ENCODE results near the gene PTCD1. TPM values are rescaled to one million over a fixed set of nuclear protein-coding genes. Genes with fewer than 3 reads are reported as not detected.

Gene PTCD1
- total and polyA plus RNA-seq, 9 of the 15 experiments (the other 6 are each of a cell fraction or from before 2014, with no cell fraction given), result 0.46 to 17.1 (median 6.2) TPM

DNA sequence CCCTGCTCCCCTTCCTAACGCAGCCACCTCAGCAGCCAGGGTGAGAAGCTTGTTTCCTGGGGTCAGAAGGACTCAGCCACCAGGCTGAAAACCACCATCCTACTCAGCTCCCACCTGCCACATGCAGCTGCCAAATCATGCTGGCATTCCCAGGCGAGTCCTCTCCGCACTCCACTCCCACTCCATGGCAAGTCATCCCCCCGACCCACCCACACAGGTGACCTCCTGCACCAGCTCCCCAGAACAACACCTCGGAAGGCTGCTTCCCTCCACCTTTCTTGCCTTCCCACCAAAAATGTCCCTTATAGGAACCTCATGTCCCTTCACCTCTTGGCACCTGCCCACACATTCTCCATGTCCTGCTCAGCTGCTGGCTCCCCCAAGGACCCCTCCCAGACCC lies 34.8 kb downstream of the PTCD1 start (continued):
- TF ChIP-seq, protein P1, sequence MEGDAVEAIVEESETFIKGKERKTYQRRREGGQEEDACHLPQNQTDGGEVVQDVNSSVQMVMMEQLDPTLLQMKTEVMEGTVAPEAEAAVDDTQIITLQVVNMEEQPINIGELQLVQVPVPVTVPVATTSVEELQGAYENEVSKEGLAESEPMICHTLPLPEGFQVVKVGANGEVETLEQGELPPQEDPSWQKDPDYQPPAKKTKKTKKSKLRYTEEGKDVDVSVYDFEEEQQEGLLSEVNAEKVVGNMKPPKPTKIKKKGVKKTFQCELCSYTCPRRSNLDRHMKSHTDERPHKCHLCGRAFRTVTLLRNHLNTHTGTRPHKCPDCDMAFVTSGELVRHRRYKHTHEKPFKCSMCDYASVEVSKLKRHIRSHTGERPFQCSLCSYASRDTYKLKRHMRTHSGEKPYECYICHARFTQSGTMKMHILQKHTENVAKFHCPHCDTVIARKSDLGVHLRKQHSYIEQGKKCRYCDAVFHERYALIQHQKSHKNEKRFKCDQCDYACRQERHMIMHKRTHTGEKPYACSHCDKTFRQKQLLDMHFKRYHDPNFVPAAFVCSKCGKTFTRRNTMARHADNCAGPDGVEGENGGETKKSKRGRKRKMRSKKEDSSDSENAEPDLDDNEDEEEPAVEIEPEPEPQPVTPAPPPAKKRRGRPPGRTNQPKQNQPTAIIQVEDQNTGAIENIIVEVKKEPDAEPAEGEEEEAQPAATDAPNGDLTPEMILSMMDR (IDR thresholded peaks at IDR 0.05 in 2 of 3, conservative IDR thresholded peaks at IDR 0.05 in 1 of 3; ENCODE audit: insufficient read depth in 2 of 3, low read depth in 1 of 3, low read length in 3 of 3), result no peak
- TF ChIP-seq RBFOX2 (IDR thresholded peaks at IDR 0.05; ENCODE audit: low read depth, low read length) (peak; percentile 48; the same call in 1 of the 2 replicates), ZNF232 (CRISPR knock-in tag; IDR thresholded peaks at IDR 0.05) (no peak), SOX6 (IDR thresholded peaks at IDR 0.05) (no peak), SMC3 (conservative IDR thresholded peaks at IDR 0.05; ENCODE audit: insufficient read depth, low read depth, low read length) (no peak), ZNF133 (CRISPR knock-in tag; IDR thresholded peaks at IDR 0.05) (no peak), HCFC1 (IDR thresholded peaks at IDR 0.05; ENCODE audit: low read depth, low read length) (no peak), THRAP3 (IDR thresholded peaks at IDR 0.05; ENCODE audit: borderline replicate concordance) (no peak), FOXK2 (conservative IDR thresholded peaks at IDR 0.05 in 1 of 2, IDR thresholded peaks at IDR 0.05 in 1 of 2; ENCODE audit: low read depth in 2 of 2) (no peak)

DNA sequence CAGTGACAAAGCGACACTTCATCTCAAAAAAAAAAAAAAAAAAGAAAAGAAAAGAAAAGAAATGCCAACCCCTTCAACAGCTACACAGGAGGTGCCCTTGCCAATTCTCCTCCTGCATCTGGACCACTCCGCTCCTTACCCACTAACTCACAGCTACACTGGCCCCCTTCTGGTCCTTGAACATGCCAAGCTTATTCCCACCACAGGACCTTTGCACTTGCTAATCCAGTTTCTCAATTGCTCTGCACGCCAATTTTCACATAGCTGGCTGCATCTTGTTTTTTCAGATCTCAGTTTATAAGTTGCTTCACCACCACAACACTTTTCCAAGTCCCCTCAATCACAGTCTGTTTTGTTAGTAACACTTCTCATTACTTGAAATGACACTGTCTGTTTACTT lies 35.7 kb downstream of the PTCD1 start:
- in situ Hi-C loops (cut with MboI), result no loop called here
- H3K27me3 ChIP-seq (ENCODE audit: control insufficient read depth in 2 of 2, insufficient read depth in 2 of 2, low read length in 2 of 2), result no peaks in the 10 kb centered on the region
- no peak overlapping the region for H3K9ac ChIP-seq (ENCODE audit: insufficient read depth in 1 of 2, low read depth in 2 of 2, low read length in 2 of 2)
- intact Hi-C loops (cut with micrococcal nuclease), result no loop called here
- no peak for ATAC-seq
- H3K4me1 ChIP-seq (replicated peaks in 1 of 2; ENCODE audit: control insufficient read depth in 2 of 2, insufficient read depth in 2 of 2, low read length in 2 of 2), result peaks cover 10% of the 10 kb centered on the region in 2 experiments; a peak in 4 of 5 replicates
- DNase-seq (ENCODE audit: extremely low read depth in 1 of 4, low spot score in 3 of 4), result no peak
- ChIA-PET POLR2A (interaction anchor here (0.7 to 1.3 kb wide), 2 partner anchors 26 to 253 kb away, joined by 3 to 4 read pairs; no protein-coding TSS in a partner anchor), CTCF (ENCODE audit: low intra/inter-chr PET ratio) (no interaction called here)
- FAIRE-seq, result peak; percentile 11
- no peaks in the 10 kb centered on the region for H3K9me1 ChIP-seq (ENCODE audit: control insufficient read depth, insufficient read depth, low read length)
- TF ChIP-seq ZNF311 (CRISPR knock-in tag; IDR thresholded peaks at IDR 0.05) (no peak), BCOR (IDR thresholded peaks at IDR 0.05) (0 out of 2 replicates have a peak, but pooled peaks have one; percentile 27), GABPB1 (CRISPR knock-in tag; IDR thresholded peaks at IDR 0.05) (no peak), TFAM (CRISPR knock-in tag; conservative IDR thresholded peaks at IDR 0.05) (no peak), CEBPG (CRISPR knock-in tag; IDR thresholded peaks at IDR 0.05) (no peak), CEBPG (tag; conservative IDR thresholded peaks at IDR 0.05 in 1 of 2, IDR thresholded peaks at IDR 0.05 in 1 of 2) (no peak), RBM25 (IDR thresholded peaks at IDR 0.05; ENCODE audit: low read depth, low read length, severe bottlenecking) (peak; percentile 86), KLF16 (IDR thresholded peaks at IDR 0.05) (no peak)
- TF ChIP-seq, protein P2, sequence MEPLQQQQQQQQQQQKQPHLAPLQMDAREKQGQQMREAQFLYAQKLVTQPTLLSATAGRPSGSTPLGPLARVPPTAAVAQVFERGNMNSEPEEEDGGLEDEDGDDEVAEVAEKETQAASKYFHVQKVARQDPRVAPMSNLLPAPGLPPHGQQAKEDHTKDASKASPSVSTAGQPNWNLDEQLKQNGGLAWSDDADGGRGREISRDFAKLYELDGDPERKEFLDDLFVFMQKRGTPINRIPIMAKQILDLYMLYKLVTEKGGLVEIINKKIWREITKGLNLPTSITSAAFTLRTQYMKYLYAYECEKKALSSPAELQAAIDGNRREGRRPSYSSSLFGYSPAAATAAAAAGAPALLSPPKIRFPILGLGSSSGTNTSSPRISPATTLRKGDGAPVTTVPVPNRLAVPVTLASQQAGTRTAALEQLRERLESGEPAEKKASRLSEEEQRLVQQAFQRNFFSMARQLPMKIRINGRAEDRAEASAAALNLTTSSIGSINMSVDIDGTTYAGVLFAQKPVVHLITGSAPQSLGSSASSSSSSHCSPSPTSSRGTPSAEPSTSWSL (CRISPR knock-in tag; IDR thresholded peaks at IDR 0.05; ENCODE audit: borderline replicate concordance), result no peak
- H3K27ac ChIP-seq (ENCODE audit: extremely low read depth, low read depth, low read length), result no peak overlapping the region
- peaks cover 30% of the 10 kb centered on the region; the same call in 1 of the 2 replicates for H4K20me1 ChIP-seq (replicated peaks; ENCODE audit: control insufficient read depth, insufficient read depth, low read length)
- peaks cover 87% of the 10 kb centered on the region for H3K36me3 ChIP-seq (ENCODE audit: control insufficient read depth, insufficient read depth, low read length)
- no peak overlapping the region for H3K4me2 ChIP-seq (ENCODE audit: insufficient read depth, low read length)
- H2AFZ ChIP-seq (ENCODE audit: low read depth, low read length), result no peak overlapping the region
- no TSS peak for BruUV-seq (replicated peaks)
- WGBS (ENCODE audit: insufficient coverage, low coverage, missing lambda C conversion rate), result 100% methylated on average over 2 of the region's 3 CpGs
- H3K9me3 ChIP-seq (replicated peaks; ENCODE audit: control insufficient read depth, insufficient read depth, low read depth, low read length), result no peaks in the 10 kb centered on the region
- H3K79me2 ChIP-seq (ENCODE audit: control insufficient read depth, insufficient read depth, low read length), result peaks cover 42% of the 10 kb centered on the region
- no peak overlapping the region for H3K4me3 ChIP-seq
